ENCODE data around the gene PCMT1. TPM values are rescaled to one million over a fixed set of nuclear protein-coding genes. Genes with fewer than 3 reads are reported as not detected.
A peak's percentile ranks its signal among the peaks of the same experiment; 100 is the strongest.

The PCMT1 gene
- total and polyA plus RNA-seq, 9 of the 15 experiments (the other 6 are each of a cell fraction or from before 2014, with no cell fraction given), result 217 to 541 (median 327) TPM

- TF ChIP-seq ETS2 (tag; IDR thresholded peaks at IDR 0.05; ENCODE audit: borderline replicate concordance, poor library complexity, severe bottlenecking) (no peak), ESRRB (CRISPR knock-in tag; IDR thresholded peaks at IDR 0.05; ENCODE audit: borderline replicate concordance) (no peak), SP2 (IDR thresholded peaks at IDR 0.05; ENCODE audit: extremely low read depth, low read depth, low read length, poor library complexity, severe bottlenecking) (no peak), PHTF2 (CRISPR knock-in tag; IDR thresholded peaks at IDR 0.05) (no peak), SIN3A (IDR thresholded peaks at IDR 0.05; ENCODE audit: borderline replicate concordance in 2 of 2, control insufficient read depth in 1 of 2, low read depth in 2 of 2, low read length in 2 of 2) (peak in 1 of 2 experiments; percentile 74; a peak in 1 of 4 replicates), MBD2 (IDR thresholded peaks at IDR 0.05; ENCODE audit: borderline replicate concordance, low read depth) (peak; percentile 66), GTF2B (IDR thresholded peaks at IDR 0.05; ENCODE audit: extremely low read depth, insufficient read length) (no peak), CBX1 (IDR thresholded peaks at IDR 0.05; ENCODE audit: low read depth) (peak; percentile 90), HMBOX1 (IDR thresholded peaks at IDR 0.05) (no peak), FOXO4 (CRISPR knock-in tag; IDR thresholded peaks at IDR 0.05) (no peak), GABPB2 (CRISPR knock-in tag; conservative IDR thresholded peaks at IDR 0.05) (no peak), ZNF354B (CRISPR knock-in tag; IDR thresholded peaks at IDR 0.05) (no peak), SRSF1 (IDR thresholded peaks at IDR 0.05; ENCODE audit: low read depth, low read length) (no peak), KLF16 (IDR thresholded peaks at IDR 0.05) (peak; percentile 90), ZKSCAN1 (IDR thresholded peaks at IDR 0.05; ENCODE audit: low read depth, low read length) (no peak; the same call in 1 of the 2 replicates), PPARD (CRISPR knock-in tag; IDR thresholded peaks at IDR 0.05) (no peak), GTF2E2 (tag; IDR thresholded peaks at IDR 0.05) (no peak), TAL1 (IDR thresholded peaks at IDR 0.05) (no peak), ATF1 (CRISPR knock-in tag; IDR thresholded peaks at IDR 0.05) (no peak), ATF1 (tag; IDR thresholded peaks at IDR 0.05) (peak; percentile 86), NRF1 (conservative IDR thresholded peaks at IDR 0.05 in 1 of 2, IDR thresholded peaks at IDR 0.05 in 1 of 2) (peak; percentile 57 to 68)
Measured at GRCh38 chr6:149746147-149746946, 3.2 kb upstream of the PCMT1 start, which contains the start of gene NUP43 (continued).
